ENCODE data around the gene TPK1.

DNA sequence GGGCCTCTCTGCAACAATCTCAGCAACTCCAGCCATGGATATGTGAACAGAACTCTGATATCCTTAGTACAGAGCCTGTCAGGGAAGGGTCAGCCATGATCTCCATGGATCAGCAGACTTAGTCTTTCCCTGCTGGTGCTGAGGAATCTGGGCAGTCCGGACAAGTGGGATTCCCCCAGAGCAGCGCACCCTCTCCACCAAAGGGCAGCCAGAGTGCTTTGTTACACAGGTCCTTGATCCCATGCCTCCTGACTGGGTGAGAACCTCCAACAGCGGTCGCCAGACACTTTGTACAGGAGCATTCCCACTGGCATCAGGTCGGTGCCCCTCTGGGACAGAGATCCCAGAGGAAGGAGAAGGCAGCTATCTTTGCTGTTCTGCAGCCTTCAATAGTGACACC is 38.9 kb downstream of the TPK1 start:
- TF ChIP-seq POLR2A (IDR thresholded peaks at IDR 0.05; ENCODE audit: low read depth, low read length) (no peak), SMC3 (IDR thresholded peaks at IDR 0.05; ENCODE audit: low read depth, low read length) (no peak)
- TF ChIP-seq, protein P1, sequence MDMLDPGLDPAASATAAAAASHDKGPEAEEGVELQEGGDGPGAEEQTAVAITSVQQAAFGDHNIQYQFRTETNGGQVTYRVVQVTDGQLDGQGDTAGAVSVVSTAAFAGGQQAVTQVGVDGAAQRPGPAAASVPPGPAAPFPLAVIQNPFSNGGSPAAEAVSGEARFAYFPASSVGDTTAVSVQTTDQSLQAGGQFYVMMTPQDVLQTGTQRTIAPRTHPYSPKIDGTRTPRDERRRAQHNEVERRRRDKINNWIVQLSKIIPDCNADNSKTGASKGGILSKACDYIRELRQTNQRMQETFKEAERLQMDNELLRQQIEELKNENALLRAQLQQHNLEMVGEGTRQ (IDR thresholded peaks at IDR 0.05; ENCODE audit: low read depth, low read length) = no peak
- TF ChIP-seq, protein P2, sequence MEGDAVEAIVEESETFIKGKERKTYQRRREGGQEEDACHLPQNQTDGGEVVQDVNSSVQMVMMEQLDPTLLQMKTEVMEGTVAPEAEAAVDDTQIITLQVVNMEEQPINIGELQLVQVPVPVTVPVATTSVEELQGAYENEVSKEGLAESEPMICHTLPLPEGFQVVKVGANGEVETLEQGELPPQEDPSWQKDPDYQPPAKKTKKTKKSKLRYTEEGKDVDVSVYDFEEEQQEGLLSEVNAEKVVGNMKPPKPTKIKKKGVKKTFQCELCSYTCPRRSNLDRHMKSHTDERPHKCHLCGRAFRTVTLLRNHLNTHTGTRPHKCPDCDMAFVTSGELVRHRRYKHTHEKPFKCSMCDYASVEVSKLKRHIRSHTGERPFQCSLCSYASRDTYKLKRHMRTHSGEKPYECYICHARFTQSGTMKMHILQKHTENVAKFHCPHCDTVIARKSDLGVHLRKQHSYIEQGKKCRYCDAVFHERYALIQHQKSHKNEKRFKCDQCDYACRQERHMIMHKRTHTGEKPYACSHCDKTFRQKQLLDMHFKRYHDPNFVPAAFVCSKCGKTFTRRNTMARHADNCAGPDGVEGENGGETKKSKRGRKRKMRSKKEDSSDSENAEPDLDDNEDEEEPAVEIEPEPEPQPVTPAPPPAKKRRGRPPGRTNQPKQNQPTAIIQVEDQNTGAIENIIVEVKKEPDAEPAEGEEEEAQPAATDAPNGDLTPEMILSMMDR (conservative IDR thresholded peaks at IDR 0.05; ENCODE audit: low read depth, low read length) = no peak
